Endodermal cell (in vitro differentiated cells): ENCODE measurements around the gene C19orf73. TPM values are rescaled to one million over a fixed set of nuclear protein-coding genes. Genes with fewer than 3 reads are reported as not detected.

Source experiments
- DNase-seq: peaks from one replicate; pipeline ENCODE4 v3.0.0-alpha.2; 2017
- H3K27ac ChIP-seq: 2 replicates; pipeline ENCODE4 v1.5.1; 2013; ENCODE audit warnings: mild to moderate bottlenecking, low read depth, low read length, moderate library complexity
- H3K27me3 ChIP-seq: 2 replicates; pipeline ENCODE4 v1.6.1; 2013; ENCODE audit warnings: mild to moderate bottlenecking, low read length, moderate library complexity; ENCODE audit not compliant: insufficient read depth, control insufficient read depth, poor library complexity, severe bottlenecking
- H3K36me3 ChIP-seq: 2 replicates; pipeline ENCODE4 v1.7.0; 2013; ENCODE audit warnings: mild to moderate bottlenecking, low read length, moderate library complexity; ENCODE audit not compliant: control insufficient read depth, insufficient read depth
- H3K4me1 ChIP-seq: one replicate; pipeline ENCODE4 v1.7.0; 2013; ENCODE audit warnings: low read length; ENCODE audit not compliant: control insufficient read depth, insufficient read depth
- H3K4me3 ChIP-seq: 2 replicates; pipeline ENCODE4 v1.5.1; 2013; ENCODE audit warnings: mild to moderate bottlenecking, low read length, moderate library complexity
- H3K9ac ChIP-seq: 2 replicates; pipeline ENCODE4 v1.6.1; 2013; ENCODE audit warnings: mild to moderate bottlenecking, low read length, moderate library complexity; ENCODE audit not compliant: poor library complexity, severe bottlenecking; ENCODE audit errors: extremely low read depth
- H3K9me3 ChIP-seq: 2 replicates; pipeline ENCODE4 v1.6.1; 2013; ENCODE audit warnings: mild to moderate bottlenecking, low read length, moderate library complexity; ENCODE audit not compliant: control insufficient read depth
- H3K27ac Mint-ChIP-seq: 2 replicates; pipeline ENCODE4 v1.8.0; 2020; ENCODE audit warnings: mixed read lengths
- H3K27me3 Mint-ChIP-seq: 2 replicates; pipeline ENCODE4 v1.8.0; 2021; ENCODE audit warnings: mild to moderate bottlenecking, mixed read lengths; ENCODE audit not compliant: insufficient read depth
- H3K36me3 Mint-ChIP-seq: 2 replicates; pipeline ENCODE4 v1.8.0; 2020; ENCODE audit warnings: low read depth, mixed read lengths
- H3K4me1 Mint-ChIP-seq: 2 replicates; pipeline ENCODE4 v1.8.0; 2020; ENCODE audit warnings: mixed read lengths
- H3K4me3 Mint-ChIP-seq: 2 replicates; pipeline ENCODE4 v1.8.0; 2020; ENCODE audit warnings: mild to moderate bottlenecking, moderate library complexity, mixed read lengths
- H3K9me3 Mint-ChIP-seq: 2 replicates; pipeline ENCODE4 v1.8.0; 2020; ENCODE audit warnings: mild to moderate bottlenecking, mixed read lengths
- WGBS, 2 experiments: methylation state at CpG; one replicate each; pipeline versions ENCODE4 v1.1.5 to v1.1.7; 2013; ENCODE audit warnings: missing lambda C conversion rate in 2 of 2, mixed read lengths in 1 of 2; ENCODE audit not compliant: insufficient coverage in 1 of 2, insufficient read length in 1 of 2; 5-methylcytosine and 5-hydroxymethylcytosine counted together
- total RNA-seq, 2 donors: library from RNA; stranded (reverse); fragmentation: NEBNext Ultra II Directional in 1 of 2; extraction: Animal tissue kit (Norgen Biotek cat#: 25700) in 1 of 2; gene quantifications; 2 replicates in 1 of 2; 3 replicates in 1 of 2; pipeline ENCODE4 v1.2.1, GENCODE V29; 2021
- TF ChIP-seq, protein P1 (sequence below): fragments of 200-600 bp; sonication (generic); conservative IDR thresholded peaks from 2 replicates; pipeline ENCODE4 v1.5.0; 2021; ENCODE audit warnings: antibody characterized with exemption, mild to moderate bottlenecking

Gene C19orf73
- total RNA-seq, 2 donors from 2014 or later: 1.9 to 2.5 TPM

DNA sequence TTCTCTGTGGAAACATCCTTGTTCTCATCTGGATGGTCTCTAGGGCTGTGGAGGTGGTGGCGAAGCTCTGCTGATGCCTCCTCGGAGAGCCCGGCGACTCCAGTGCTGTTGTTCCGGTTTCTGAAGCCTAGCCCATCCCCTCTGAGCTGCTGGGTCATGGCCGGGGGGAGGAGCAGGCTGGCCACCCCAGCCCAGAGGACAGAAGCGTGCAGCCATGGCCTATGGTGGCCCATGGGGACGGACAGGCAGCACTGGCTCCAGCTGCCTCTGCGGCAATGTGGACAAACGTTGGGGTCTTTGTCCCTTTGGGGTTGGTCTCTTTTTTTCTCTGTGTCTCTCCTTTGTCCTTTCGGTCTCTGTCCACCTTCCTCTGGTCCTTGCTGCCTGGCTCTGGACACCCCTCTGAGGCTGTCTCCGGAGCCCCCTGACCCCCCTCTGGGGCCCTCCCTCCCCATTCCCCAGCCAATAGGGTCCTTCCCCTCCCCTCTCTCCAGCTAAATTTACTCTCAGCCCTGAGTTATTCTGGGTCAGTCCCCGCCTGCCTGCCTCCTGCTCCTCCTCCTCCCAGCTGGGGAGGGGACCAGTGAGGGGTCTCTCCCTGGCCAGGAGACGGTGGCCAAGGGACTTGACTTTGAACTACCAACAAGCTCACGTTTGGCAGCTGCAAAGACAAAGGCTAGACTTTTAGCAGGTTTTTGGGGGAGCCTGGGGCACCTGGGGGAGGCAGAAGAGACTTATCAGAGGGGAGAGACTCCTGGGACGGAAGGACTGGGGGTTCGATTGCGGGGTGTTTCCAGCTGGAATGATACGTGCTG lies 36.3 kb upstream of the C19orf73 start, which contains the start of gene HRC:
HRC (minus strand) TSS at position 392 of the 815 bp plus-strand sequence; CDS start at position 233, 159 bp downstream.
- no peak within 1 kb of the TSS for H3K27ac ChIP-seq
- TF ChIP-seq, protein P1, sequence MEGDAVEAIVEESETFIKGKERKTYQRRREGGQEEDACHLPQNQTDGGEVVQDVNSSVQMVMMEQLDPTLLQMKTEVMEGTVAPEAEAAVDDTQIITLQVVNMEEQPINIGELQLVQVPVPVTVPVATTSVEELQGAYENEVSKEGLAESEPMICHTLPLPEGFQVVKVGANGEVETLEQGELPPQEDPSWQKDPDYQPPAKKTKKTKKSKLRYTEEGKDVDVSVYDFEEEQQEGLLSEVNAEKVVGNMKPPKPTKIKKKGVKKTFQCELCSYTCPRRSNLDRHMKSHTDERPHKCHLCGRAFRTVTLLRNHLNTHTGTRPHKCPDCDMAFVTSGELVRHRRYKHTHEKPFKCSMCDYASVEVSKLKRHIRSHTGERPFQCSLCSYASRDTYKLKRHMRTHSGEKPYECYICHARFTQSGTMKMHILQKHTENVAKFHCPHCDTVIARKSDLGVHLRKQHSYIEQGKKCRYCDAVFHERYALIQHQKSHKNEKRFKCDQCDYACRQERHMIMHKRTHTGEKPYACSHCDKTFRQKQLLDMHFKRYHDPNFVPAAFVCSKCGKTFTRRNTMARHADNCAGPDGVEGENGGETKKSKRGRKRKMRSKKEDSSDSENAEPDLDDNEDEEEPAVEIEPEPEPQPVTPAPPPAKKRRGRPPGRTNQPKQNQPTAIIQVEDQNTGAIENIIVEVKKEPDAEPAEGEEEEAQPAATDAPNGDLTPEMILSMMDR: no peak

DNA sequence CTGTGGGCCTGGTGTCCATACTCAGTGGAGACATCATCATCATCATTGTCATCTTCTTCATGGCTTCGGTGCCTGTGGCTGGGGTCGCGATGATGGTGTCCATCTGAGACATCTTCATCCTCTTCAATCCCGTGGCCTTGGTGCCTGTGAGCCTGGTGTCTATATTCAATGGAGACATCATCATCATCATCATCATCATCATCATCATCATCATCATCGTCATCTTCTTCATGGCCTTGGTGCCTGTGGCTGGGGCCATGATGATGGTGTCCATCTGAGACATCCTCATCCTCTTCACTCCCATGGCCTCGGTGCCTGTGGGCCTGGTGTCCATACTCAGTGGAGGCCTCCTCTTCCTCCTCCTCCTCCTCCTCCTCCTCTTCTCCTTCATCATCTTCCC lies 35.3 kb upstream of the C19orf73 start:
- Mint-ChIP-seq H3K4me1 (peaks cover 12% of the 10 kb centered on the region), H3K27ac (no peak overlapping the region), H3K9me3 (peaks cover 4% of the 10 kb centered on the region), H3K36me3 (peaks cover 2% of the 10 kb centered on the region), H3K27me3 (peaks cover 68% of the 10 kb centered on the region), H3K4me3 (no peak overlapping the region)
- DNase-seq: no peak
- Histone ChIP-seq H3K9me3 (no peaks in the 10 kb centered on the region), H3K27ac (no peak overlapping the region), H3K4me1 (peaks cover 6% of the 10 kb centered on the region), H3K36me3 (no peaks in the 10 kb centered on the region), H3K4me3 (no peak overlapping the region), H3K9ac (no peak overlapping the region), H3K27me3 (peaks cover 14% of the 10 kb centered on the region)
- 97 to 98% methylated on average over 5 to 6 of the region's 6 CpGs for WGBS, 2 experiments
- TF ChIP-seq, protein P1: no peak

More for the DNA sequence above, 36.3 kb upstream of the C19orf73 start, which contains the start of gene HRC:
- no peak for DNase-seq
- H3K9me3 Mint-ChIP-seq: peaks cover 4% of the 10 kb centered on the region
- Histone ChIP-seq H3K4me3 (no peak within 1 kb of the TSS), H3K9me3 (no peaks in the 10 kb centered on the region), H3K36me3 (no peaks in the 10 kb centered on the region), H3K27me3 (peaks cover 14% of the 10 kb centered on the region), H3K9ac (no peak within 1 kb of the TSS), H3K4me1 (peaks cover 6% of the 10 kb centered on the region)
- H3K27me3 Mint-ChIP-seq: peaks cover 71% of the 10 kb centered on the region
- peaks cover 2% of the 10 kb centered on the region for H3K36me3 Mint-ChIP-seq
- H3K4me1 Mint-ChIP-seq: peaks cover 12% of the 10 kb centered on the region
- no peak within 1 kb of the TSS for H3K4me3 Mint-ChIP-seq
- 78 to 89% methylated on average over 9 to 19 of the region's 19 CpGs for WGBS, 2 experiments
- H3K27ac Mint-ChIP-seq: no peak within 1 kb of the TSS

DNA sequence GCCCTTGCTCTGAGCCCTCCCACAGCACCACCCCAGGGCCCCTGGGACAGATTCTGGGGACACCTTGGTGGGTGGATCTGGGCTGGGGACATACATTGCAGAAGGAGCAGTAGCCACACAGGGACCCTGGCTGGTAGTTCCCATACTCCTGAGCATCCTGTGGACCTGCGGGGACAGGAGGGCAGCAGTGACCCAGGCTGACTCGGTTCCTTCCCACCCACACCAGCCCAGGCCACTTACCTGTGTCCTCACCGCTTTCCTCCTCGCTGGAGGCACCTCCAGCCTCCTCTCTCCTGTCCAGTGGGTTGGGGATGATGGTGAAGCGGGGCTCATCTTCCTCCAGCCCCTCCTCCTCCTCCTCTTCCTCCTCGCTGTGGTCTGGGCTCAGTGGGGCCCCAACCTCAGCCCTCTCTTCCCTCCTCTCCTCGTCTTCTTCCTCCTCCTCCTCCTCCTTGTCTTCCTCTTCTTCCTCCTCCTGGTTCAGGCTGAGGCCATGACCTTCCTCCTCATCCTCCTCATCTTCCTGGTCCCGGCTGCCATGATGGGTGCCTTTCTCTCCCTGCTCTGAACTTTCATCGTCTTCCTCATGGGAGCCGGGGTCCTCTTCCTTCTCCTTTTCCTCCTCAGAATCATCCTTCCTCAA lies 34.3 kb upstream of the C19orf73 start:
- Histone ChIP-seq H3K9me3 (no peaks in the 10 kb centered on the region), H3K27ac (no peak overlapping the region), H3K9ac (no peak overlapping the region), H3K4me3 (no peak overlapping the region), H3K4me1 (peaks cover 6% of the 10 kb centered on the region), H3K36me3 (no peaks in the 10 kb centered on the region), H3K27me3 (peaks cover 14% of the 10 kb centered on the region)
- DNase-seq: no peak
- Mint-ChIP-seq H3K36me3 (peaks cover under 1% of the 10 kb centered on the region), H3K27ac (no peak overlapping the region), H3K9me3 (peaks cover 4% of the 10 kb centered on the region), H3K27me3 (peaks cover 64% of the 10 kb centered on the region), H3K4me3 (no peak overlapping the region), H3K4me1 (peaks cover 12% of the 10 kb centered on the region)
- 91 to 97% methylated on average over 7 to 10 of the region's 10 CpGs for WGBS, 2 experiments
- TF ChIP-seq, protein P1: no peak
